ENCODE data around the gene ABCC1. TPM values are rescaled to one million over a fixed set of nuclear protein-coding genes. Genes with fewer than 3 reads are reported as not detected.

Gene ABCC1
- polyA plus RNA-seq, 1 donor from 2014 or later, result 3.0 TPM

GRCh38 chr16:16113076-16113475 lies 163.7 kb downstream of the ABCC1 start:
- Histone ChIP-seq H2AFZ (ENCODE audit: low read depth, low read length) (no peak overlapping the region), H3K4me2 (ENCODE audit: low read length) (no peak overlapping the region), H4K20me1 (ENCODE audit: insufficient read depth) (no peaks in the 10 kb centered on the region), H3K9me3 (ENCODE audit: low read length) (no peaks in the 10 kb centered on the region), H3K27ac (ENCODE audit: low read length) (no peak overlapping the region), H3K79me2 (replicated peaks; ENCODE audit: insufficient read depth, low read length) (no peaks in the 10 kb centered on the region), H3K9me2 (ENCODE audit: insufficient read depth, low read length) (no peaks in the 10 kb centered on the region), H3K4me3 (ENCODE audit: low read length) (no peak overlapping the region), H3K36me3 (ENCODE audit: insufficient read depth, low read length) (no peaks in the 10 kb centered on the region), H3F3A (ENCODE audit: insufficient read depth, low read length, poor library complexity, severe bottlenecking) (no peaks in the 10 kb centered on the region), H3K27me3 (ENCODE audit: insufficient read depth, low read depth, low read length) (no peaks in the 10 kb centered on the region), H3K9ac (ENCODE audit: low read length) (no peak overlapping the region)
- TF ChIP-seq EZH2 (IDR thresholded peaks at IDR 0.05; ENCODE audit: borderline replicate concordance, insufficient read depth, low read length, poor library complexity, severe bottlenecking) (no peak), POLR2AphosphoS5 (IDR thresholded peaks at IDR 0.05) (no peak), CTCF (IDR thresholded peaks at IDR 0.05; ENCODE audit: poor library complexity, severe bottlenecking) (no peak), SMC3 (conservative IDR thresholded peaks at IDR 0.05; ENCODE audit: poor library complexity) (no peak), TAF1 (IDR thresholded peaks at IDR 0.05; ENCODE audit: low read depth) (no peak), RAD21 (conservative IDR thresholded peaks at IDR 0.05) (no peak), EP300 (conservative IDR thresholded peaks at IDR 0.05; ENCODE audit: poor library complexity, severe bottlenecking) (no peak), MXI1 (conservative IDR thresholded peaks at IDR 0.05; ENCODE audit: poor library complexity, severe bottlenecking) (no peak)
- TF ChIP-seq, protein P1, sequence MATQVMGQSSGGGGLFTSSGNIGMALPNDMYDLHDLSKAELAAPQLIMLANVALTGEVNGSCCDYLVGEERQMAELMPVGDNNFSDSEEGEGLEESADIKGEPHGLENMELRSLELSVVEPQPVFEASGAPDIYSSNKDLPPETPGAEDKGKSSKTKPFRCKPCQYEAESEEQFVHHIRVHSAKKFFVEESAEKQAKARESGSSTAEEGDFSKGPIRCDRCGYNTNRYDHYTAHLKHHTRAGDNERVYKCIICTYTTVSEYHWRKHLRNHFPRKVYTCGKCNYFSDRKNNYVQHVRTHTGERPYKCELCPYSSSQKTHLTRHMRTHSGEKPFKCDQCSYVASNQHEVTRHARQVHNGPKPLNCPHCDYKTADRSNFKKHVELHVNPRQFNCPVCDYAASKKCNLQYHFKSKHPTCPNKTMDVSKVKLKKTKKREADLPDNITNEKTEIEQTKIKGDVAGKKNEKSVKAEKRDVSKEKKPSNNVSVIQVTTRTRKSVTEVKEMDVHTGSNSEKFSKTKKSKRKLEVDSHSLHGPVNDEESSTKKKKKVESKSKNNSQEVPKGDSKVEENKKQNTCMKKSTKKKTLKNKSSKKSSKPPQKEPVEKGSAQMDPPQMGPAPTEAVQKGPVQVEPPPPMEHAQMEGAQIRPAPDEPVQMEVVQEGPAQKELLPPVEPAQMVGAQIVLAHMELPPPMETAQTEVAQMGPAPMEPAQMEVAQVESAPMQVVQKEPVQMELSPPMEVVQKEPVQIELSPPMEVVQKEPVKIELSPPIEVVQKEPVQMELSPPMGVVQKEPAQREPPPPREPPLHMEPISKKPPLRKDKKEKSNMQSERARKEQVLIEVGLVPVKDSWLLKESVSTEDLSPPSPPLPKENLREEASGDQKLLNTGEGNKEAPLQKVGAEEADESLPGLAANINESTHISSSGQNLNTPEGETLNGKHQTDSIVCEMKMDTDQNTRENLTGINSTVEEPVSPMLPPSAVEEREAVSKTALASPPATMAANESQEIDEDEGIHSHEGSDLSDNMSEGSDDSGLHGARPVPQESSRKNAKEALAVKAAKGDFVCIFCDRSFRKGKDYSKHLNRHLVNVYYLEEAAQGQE (IDR thresholded peaks at IDR 0.05; ENCODE audit: borderline replicate concordance), result no peak

- Histone ChIP-seq H3K27me3 (ENCODE audit: insufficient read depth, low read depth, low read length) (no peaks in the 10 kb centered on the region), H3K79me2 (replicated peaks; ENCODE audit: insufficient read depth, low read length) (no peaks in the 10 kb centered on the region), H2AFZ (ENCODE audit: low read depth, low read length) (no peak overlapping the region), H3K9me2 (ENCODE audit: insufficient read depth, low read length) (no peaks in the 10 kb centered on the region), H4K20me1 (ENCODE audit: insufficient read depth) (no peaks in the 10 kb centered on the region), H3F3A (ENCODE audit: insufficient read depth, low read length, poor library complexity, severe bottlenecking) (no peaks in the 10 kb centered on the region), H3K4me3 (ENCODE audit: low read length) (no peak overlapping the region), H3K9me3 (ENCODE audit: low read length) (no peaks in the 10 kb centered on the region), H3K36me3 (ENCODE audit: insufficient read depth, low read length) (no peaks in the 10 kb centered on the region), H3K9ac (ENCODE audit: low read length) (no peak overlapping the region), H3K4me2 (ENCODE audit: low read length) (no peak overlapping the region), H3K27ac (ENCODE audit: low read length) (no peak overlapping the region)
- TF ChIP-seq POLR2AphosphoS5 (IDR thresholded peaks at IDR 0.05) (no peak), MXI1 (conservative IDR thresholded peaks at IDR 0.05; ENCODE audit: poor library complexity, severe bottlenecking) (no peak), RAD21 (conservative IDR thresholded peaks at IDR 0.05) (no peak), EP300 (conservative IDR thresholded peaks at IDR 0.05; ENCODE audit: poor library complexity, severe bottlenecking) (no peak), EZH2 (IDR thresholded peaks at IDR 0.05; ENCODE audit: borderline replicate concordance, insufficient read depth, low read length, poor library complexity, severe bottlenecking) (no peak), SMC3 (conservative IDR thresholded peaks at IDR 0.05; ENCODE audit: poor library complexity) (no peak), CTCF (IDR thresholded peaks at IDR 0.05; ENCODE audit: poor library complexity, severe bottlenecking) (no peak), TAF1 (IDR thresholded peaks at IDR 0.05; ENCODE audit: low read depth) (no peak)
- TF ChIP-seq, protein P1 (IDR thresholded peaks at IDR 0.05; ENCODE audit: borderline replicate concordance), result no peak
Observed at GRCh38 chr16:16116841-16117240, 167.4 kb downstream of the ABCC1 start.
